ENCODE measurements around the gene PLA2R1.

PLA2R1 gene

GRCh38 chr2:159933727-159934049 is 128.7 kb downstream of the PLA2R1 start:
- no peak for DNase-seq (ENCODE audit: low read depth in 2 of 2)

- no peak for DNase-seq (ENCODE audit: low read depth in 2 of 2)
Measured at GRCh38 chr2:159933040-159933726, 129.2 kb downstream of the PLA2R1 start.

GRCh38 chr2:159926695-159927094 is 135.7 kb downstream of the PLA2R1 start:
- no peak for DNase-seq (ENCODE audit: low read depth in 2 of 2)

GRCh38 chr2:159925975-159926374 is 136.4 kb downstream of the PLA2R1 start:
- no peak for DNase-seq (ENCODE audit: low read depth in 2 of 2)

- DNase-seq (ENCODE audit: low read depth in 2 of 2) = no peak
Measured at GRCh38 chr2:159922563-159922962, 139.9 kb downstream of the PLA2R1 start.

GRCh38 chr2:159921752-159922404 is 140.5 kb downstream of the PLA2R1 start:
- peak; percentile 48 to 52 for DNase-seq (ENCODE audit: low read depth in 2 of 2)

- no peak for DNase-seq (ENCODE audit: low read depth in 2 of 2)
Measured at GRCh38 chr2:159916511-159916910, 145.9 kb downstream of the PLA2R1 start.

GRCh38 chr2:159913900-159914299 is 148.5 kb downstream of the PLA2R1 start:
- DNase-seq (ENCODE audit: low read depth in 2 of 2) = no peak

GRCh38 chr2:159912580-159912979 is 149.8 kb downstream of the PLA2R1 start:
- DNase-seq (ENCODE audit: low read depth in 2 of 2) = no peak

GRCh38 chr2:159910951-159911350 is 151.5 kb downstream of the PLA2R1 start:
- DNase-seq (ENCODE audit: low read depth in 2 of 2) = no peak

GRCh38 chr2:159908623-159909022 is 153.8 kb downstream of the PLA2R1 start:
- DNase-seq (ENCODE audit: low read depth in 2 of 2) = no peak

GRCh38 chr2:159907909-159908308 is 154.5 kb downstream of the PLA2R1 start:
- no peak for DNase-seq (ENCODE audit: low read depth in 2 of 2)

- DNase-seq (ENCODE audit: low read depth in 2 of 2) = no peak
Measured at GRCh38 chr2:159905926-159906714, 156.3 kb downstream of the PLA2R1 start.

GRCh38 chr2:159904959-159905305 is 157.5 kb downstream of the PLA2R1 start:
- DNase-seq (ENCODE audit: low read depth in 2 of 2) = no peak

- DNase-seq (ENCODE audit: low read depth in 2 of 2) = peak; percentile 60 to 81
Measured at GRCh38 chr2:159904127-159904958, 158.1 kb downstream of the PLA2R1 start, which contains the start of gene LY75. Gene LY75, minus strand, starts transcription at chr2:159904756.

- DNase-seq (ENCODE audit: low read depth in 2 of 2) = peak; percentile 41 to 51
Measured at GRCh38 chr2:159903443-159904126, 158.8 kb downstream of the PLA2R1 start.

- DNase-seq (ENCODE audit: low read depth in 2 of 2) = no peak
Measured at GRCh38 chr2:159902722-159903121, 159.7 kb downstream of the PLA2R1 start.

GRCh38 chr2:159900343-159900742 is 162.1 kb downstream of the PLA2R1 start:
- DNase-seq (ENCODE audit: low read depth in 2 of 2) = no peak

GRCh38 chr2:159898441-159898840 is 164.0 kb downstream of the PLA2R1 start:
- no peak for DNase-seq (ENCODE audit: low read depth in 2 of 2)

GRCh38 chr2:159897720-159898119 is 164.7 kb downstream of the PLA2R1 start:
- no peak for DNase-seq (ENCODE audit: low read depth in 2 of 2)

GRCh38 chr2:159897081-159897480 is 165.3 kb downstream of the PLA2R1 start:
- DNase-seq (ENCODE audit: low read depth in 2 of 2) = no peak

All from stimulated activated CD8-positive, alpha-beta memory T cell treated with anti-CD3 and anti-CD28 coated beads, Interleukin-7, amount 100 ng/mL, for 4 hours (primary cell).